Activated naive CD8-positive, alpha-beta T cell treated with anti-CD3 and anti-CD28 coated beads for 36 hours (primary cell): Measurements from ENCODE around the gene GPC2. TPM values are rescaled to one million over a fixed set of nuclear protein-coding genes. Genes with fewer than 3 reads are reported as not detected.
"Not testable (repeated sequence)": the region's sequence is repeated elsewhere in the genome, so short reads cannot be mapped to it uniquely, and the experiment has no call there.

ENCODE experiments used
- DNase-seq: peaks from one replicate; pipeline ENCODE4 v3.0.0; 2021
- H3K27ac Mint-ChIP-seq: one replicate; pipeline ENCODE4 v1.8.0; 2022; ENCODE audit warnings: mild to moderate bottlenecking, moderate library complexity, mixed read lengths
- H3K27me3 Mint-ChIP-seq: one replicate; pipeline ENCODE4 v1.8.0; 2022; ENCODE audit warnings: mild to moderate bottlenecking, mixed read lengths
- H3K36me3 Mint-ChIP-seq: one replicate; pipeline ENCODE4 v1.8.0; 2021; ENCODE audit warnings: mild to moderate bottlenecking, mixed read lengths
- H3K4me1 Mint-ChIP-seq: one replicate; pipeline ENCODE4 v1.8.0; 2021; ENCODE audit warnings: mixed read lengths
- H3K4me3 Mint-ChIP-seq: one replicate; pipeline ENCODE4 v1.8.0; 2022; ENCODE audit warnings: mild to moderate bottlenecking, moderate library complexity, mixed read lengths
- H3K9me3 Mint-ChIP-seq: one replicate; pipeline ENCODE4 v1.8.0; 2022; ENCODE audit warnings: mixed read lengths
- total RNA-seq, 2 experiments: library from RNA; stranded (reverse); gene quantifications; one replicate each; pipeline ENCODE4 v1.2.3, GENCODE V29; 2021

The GPC2 gene
- 1 to 10 TPM; 3.6 to 3.9 TPM for total RNA-seq

DNA sequence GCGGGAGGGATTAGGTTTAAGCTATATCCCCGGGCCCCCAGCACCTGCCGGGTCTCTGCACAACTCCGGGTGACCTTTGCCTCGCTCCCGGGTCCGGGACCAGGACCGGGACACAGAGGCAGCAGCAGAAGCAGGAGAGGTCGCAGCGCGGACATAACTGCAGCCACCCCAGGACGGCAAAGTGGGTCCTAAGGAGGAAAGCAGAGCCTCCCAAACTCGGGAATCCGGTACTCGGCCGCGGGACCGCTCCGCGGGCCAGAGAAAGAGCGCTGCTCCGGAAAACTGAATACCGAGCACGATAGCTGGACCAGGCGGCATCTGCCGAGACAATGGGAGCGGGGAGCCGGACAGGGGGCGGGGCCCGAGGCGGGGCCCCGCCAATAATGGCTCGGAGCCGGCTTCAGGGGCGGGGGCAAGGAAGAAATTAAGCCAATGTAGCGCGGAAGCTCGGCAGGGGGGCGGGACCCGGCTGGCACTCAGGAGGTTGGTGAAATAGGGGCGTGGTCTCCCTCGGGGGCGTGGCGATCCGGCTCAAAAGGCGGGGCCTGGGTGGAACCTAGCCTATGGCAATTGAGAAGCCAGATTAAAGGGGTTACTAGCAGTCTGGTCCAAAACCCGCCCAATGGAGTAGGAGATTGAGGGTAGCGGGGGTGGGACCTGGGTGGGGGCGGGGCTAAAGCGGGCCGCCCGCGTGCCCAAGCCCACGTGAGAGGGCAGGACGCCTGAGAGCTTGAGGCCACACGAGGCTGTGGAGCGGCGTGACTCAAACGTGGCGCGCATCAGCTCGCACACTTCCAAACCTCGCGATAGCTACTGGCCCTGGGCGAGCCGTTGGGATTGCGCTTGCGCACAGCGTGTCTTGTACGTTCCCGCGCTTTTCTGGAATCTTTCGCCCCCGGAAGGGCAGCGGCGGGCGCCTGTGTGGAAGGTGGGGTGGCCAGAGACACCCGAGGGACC is at the start of gene GPC2, which contains the start of gene STAG3:
Gene GPC2, minus strand, starts transcription at position 337 of the 957 bp plus-strand sequence. Its CDS starts 182 bp downstream, at position 155.
Gene STAG3, plus strand, starts transcription at position 874 of the 957 bp plus-strand sequence. CDS start 2,639 bp downstream, outside the sequence.
- peaks cover 15% of the 10 kb centered on the region for H3K36me3 Mint-ChIP-seq
- H3K4me1 Mint-ChIP-seq, result peaks cover 35% of the 10 kb centered on the region
- peak within 1 kb of the TSS; percentile 71 for H3K27ac Mint-ChIP-seq

GRCh38 chr7:100224891-100225290 is 47.7 kb upstream of the GPC2 start:
- Mint-ChIP-seq H3K4me3 (peak overlapping the region; percentile 89), H3K36me3 (peaks cover 56% of the 10 kb centered on the region), H3K4me1 (peaks cover 36% of the 10 kb centered on the region), H3K27ac (peak overlapping the region; percentile 99)
- not testable (repeated sequence) for DNase-seq, H3K27me3 Mint-ChIP-seq, H3K9me3 Mint-ChIP-seq

More for the DNA sequence above, at the start of gene GPC2, which contains the start of gene STAG3:
- H3K4me3 Mint-ChIP-seq, result peak within 1 kb of the TSS; percentile 82
- peak; percentile 97 for DNase-seq
- H3K9me3 Mint-ChIP-seq, result peaks cover 3% of the 10 kb centered on the region
- no peaks in the 10 kb centered on the region for H3K27me3 Mint-ChIP-seq

DNA sequence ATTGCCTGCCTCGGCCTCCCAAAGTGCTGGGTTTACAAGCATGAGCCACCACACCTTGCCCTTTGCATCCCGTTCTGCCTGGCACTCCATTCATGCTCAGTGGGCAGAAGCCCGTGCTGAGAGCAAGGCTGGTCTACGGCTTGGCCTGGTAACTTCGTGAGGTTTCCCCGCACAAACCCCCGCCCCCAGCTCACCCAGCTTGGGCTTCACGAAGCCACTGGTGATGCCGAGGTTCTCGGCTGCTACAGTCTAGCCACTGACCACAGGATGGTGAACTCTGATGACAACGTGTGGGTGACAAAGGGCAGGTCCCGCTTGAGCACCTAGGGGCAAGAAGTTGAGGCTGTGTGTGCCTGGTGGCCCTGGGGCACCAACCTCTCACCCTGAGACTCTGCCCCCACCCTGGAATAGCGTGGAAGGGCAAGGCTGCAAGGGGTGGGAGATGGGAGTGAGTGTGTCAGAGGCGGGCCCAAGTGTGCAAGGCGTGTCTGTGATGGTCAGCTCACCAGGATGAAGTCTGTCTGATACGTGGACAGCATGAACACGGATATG is 46.3 kb upstream of the GPC2 start:
- Mint-ChIP-seq H3K27ac (peak overlapping the region; percentile 99), H3K36me3 (peaks cover 60% of the 10 kb centered on the region), H3K4me3 (peak overlapping the region; percentile 89), H3K4me1 (peaks cover 38% of the 10 kb centered on the region)
- DNase-seq, H3K9me3 Mint-ChIP-seq, H3K27me3 Mint-ChIP-seq: not testable (repeated sequence)

- no peak for DNase-seq
- H3K27me3 Mint-ChIP-seq, result no peaks in the 10 kb centered on the region
- H3K27ac Mint-ChIP-seq, result peak overlapping the region; percentile 99
- peaks cover 38% of the 10 kb centered on the region for H3K4me1 Mint-ChIP-seq
- H3K36me3 Mint-ChIP-seq, result peaks cover 60% of the 10 kb centered on the region
- H3K9me3 Mint-ChIP-seq, result no peaks in the 10 kb centered on the region
- peak overlapping the region; percentile 89 for H3K4me3 Mint-ChIP-seq
Measured at GRCh38 chr7:100222445-100223132, 45.4 kb upstream of the GPC2 start.

- Mint-ChIP-seq H3K4me1 (peaks cover 44% of the 10 kb centered on the region), H3K9me3 (no peaks in the 10 kb centered on the region), H3K27me3 (no peaks in the 10 kb centered on the region), H3K27ac (peak overlapping the region; percentile 99), H3K4me3 (peak overlapping the region; percentile 89), H3K36me3 (peaks cover 60% of the 10 kb centered on the region)
- DNase-seq, result peak; percentile 38
Measured at GRCh38 chr7:100221767-100222444, 44.7 kb upstream of the GPC2 start.

- Mint-ChIP-seq H3K4me3 (peak overlapping the region; percentile 89), H3K4me1 (peaks cover 50% of the 10 kb centered on the region)
Measured at GRCh38 chr7:100221231-100221718, 44.1 kb upstream of the GPC2 start.

DNA sequence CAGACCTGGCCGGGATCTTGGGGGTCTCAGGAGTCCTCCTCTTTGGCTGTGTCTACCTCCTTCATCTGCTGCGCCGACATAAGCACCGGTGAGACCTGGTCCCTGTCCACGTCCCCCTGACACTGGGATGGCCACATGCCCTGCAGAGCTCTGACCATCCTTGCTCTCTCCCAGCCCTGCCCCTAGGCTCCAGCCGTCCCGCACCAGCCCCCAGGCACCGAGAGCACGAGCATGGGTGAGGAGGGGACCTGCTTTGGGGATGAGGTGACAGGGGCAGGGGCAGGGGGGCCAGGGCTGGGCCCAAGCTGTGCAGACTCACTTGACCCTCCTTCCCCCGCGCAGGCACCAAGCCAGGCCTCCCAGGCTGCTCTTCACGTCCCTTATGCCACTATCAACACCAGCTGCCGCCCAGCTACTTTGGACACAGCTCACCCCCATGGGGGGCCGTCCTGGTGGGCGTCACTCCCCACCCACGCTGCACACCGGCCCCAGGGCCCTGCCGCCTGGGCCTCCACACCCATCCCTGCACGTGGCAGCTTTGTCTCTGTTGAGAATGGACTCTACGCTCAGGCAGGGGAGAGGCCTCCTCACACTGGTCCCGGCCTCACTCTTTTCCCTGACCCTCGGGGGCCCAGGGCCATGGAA is 43.5 kb upstream of the GPC2 start:
- Mint-ChIP-seq H3K27ac (peak overlapping the region; percentile 99), H3K27me3 (no peaks in the 10 kb centered on the region), H3K4me1 (peaks cover 51% of the 10 kb centered on the region), H3K36me3 (peaks cover 57% of the 10 kb centered on the region), H3K4me3 (peak overlapping the region; percentile 89), H3K9me3 (no peaks in the 10 kb centered on the region)
- DNase-seq, result peak; percentile 15

More at GRCh38 chr7:100221231-100221718, 44.1 kb upstream of the GPC2 start:
- H3K9me3 Mint-ChIP-seq, result no peaks in the 10 kb centered on the region
- H3K27ac Mint-ChIP-seq, result peak overlapping the region; percentile 99
- DNase-seq, result peak; percentile 82
- H3K27me3 Mint-ChIP-seq, result no peaks in the 10 kb centered on the region
- H3K36me3 Mint-ChIP-seq, result peaks cover 59% of the 10 kb centered on the region

DNA sequence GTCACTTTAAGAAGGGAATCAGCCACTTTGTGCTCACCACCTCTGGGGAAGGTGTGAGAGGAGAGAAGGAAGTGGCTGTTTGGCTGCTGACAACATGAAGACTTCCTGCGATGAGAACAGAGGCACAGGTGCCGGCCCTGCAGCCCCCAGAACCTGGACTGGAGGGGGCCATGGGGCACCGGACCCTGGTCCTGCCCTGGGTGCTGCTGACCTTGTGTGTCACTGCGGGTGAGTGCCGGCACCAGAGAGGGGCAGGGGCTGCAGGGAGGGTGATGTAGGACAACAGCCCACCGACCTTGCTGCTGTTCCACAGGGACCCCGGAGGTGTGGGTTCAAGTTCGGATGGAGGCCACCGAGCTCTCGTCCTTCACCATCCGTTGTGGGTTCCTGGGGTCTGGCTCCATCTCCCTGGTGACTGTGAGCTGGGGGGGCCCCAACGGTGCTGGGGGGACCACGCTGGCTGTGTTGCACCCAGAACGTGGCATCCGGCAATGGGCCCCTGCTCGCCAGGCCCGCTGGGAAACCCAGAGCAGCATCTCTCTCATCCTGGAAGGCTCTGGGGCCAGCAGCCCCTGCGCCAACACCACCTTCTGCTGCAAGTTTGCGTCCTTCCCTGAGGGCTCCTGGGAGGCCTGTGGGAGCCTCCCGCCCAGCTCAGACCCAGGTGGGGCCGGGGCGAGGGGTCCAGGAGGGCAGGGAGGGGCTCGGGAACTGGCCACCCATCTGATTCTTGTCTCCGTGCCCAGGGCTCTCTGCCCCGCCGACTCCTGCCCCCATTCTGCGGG is 42.8 kb upstream of the GPC2 start, which contains the start of gene PVRIG:
Gene PVRIG, plus strand, starts transcription at position 149 of the 785 bp plus-strand sequence. Its CDS starts 22 bp downstream, at position 171.
- H3K9me3 Mint-ChIP-seq, H3K27me3 Mint-ChIP-seq: not testable (repeated sequence)
- Mint-ChIP-seq H3K36me3 (peaks cover 54% of the 10 kb centered on the region), H3K4me3 (peak within 1 kb of the TSS; percentile 89), H3K4me1 (peaks cover 57% of the 10 kb centered on the region), H3K27ac (peak within 1 kb of the TSS; percentile 99)
- DNase-seq, result peak; percentile 53

- DNase-seq, result peak; percentile 30
- H3K36me3 Mint-ChIP-seq, result peaks cover 47% of the 10 kb centered on the region
- H3K4me1 Mint-ChIP-seq, result peaks cover 56% of the 10 kb centered on the region
Measured at GRCh38 chr7:100219271-100219737, 42.1 kb upstream of the GPC2 start.

GRCh38 chr7:100217934-100218333 is 40.8 kb upstream of the GPC2 start:
- not testable (repeated sequence) for H3K27ac Mint-ChIP-seq, H3K4me3 Mint-ChIP-seq, H3K27me3 Mint-ChIP-seq, H3K9me3 Mint-ChIP-seq
- peaks cover 56% of the 10 kb centered on the region for H3K4me1 Mint-ChIP-seq
- peaks cover 33% of the 10 kb centered on the region for H3K36me3 Mint-ChIP-seq
- DNase-seq, result peak; percentile 77

More at GRCh38 chr7:100219271-100219737, 42.1 kb upstream of the GPC2 start:
- Mint-ChIP-seq H3K27ac (peak overlapping the region; percentile 99), H3K4me3 (peak overlapping the region; percentile 89), H3K27me3 (no peaks in the 10 kb centered on the region), H3K9me3 (no peaks in the 10 kb centered on the region)

- no peak overlapping the region for H3K4me3 Mint-ChIP-seq
- no peaks in the 10 kb centered on the region for H3K27me3 Mint-ChIP-seq
- no peak overlapping the region for H3K27ac Mint-ChIP-seq
- H3K36me3 Mint-ChIP-seq, result peaks cover 16% of the 10 kb centered on the region
- no peak for DNase-seq
- H3K4me1 Mint-ChIP-seq, result peaks cover 61% of the 10 kb centered on the region
- H3K9me3 Mint-ChIP-seq, result no peaks in the 10 kb centered on the region
Measured at GRCh38 chr7:100215895-100216294, 38.7 kb upstream of the GPC2 start.

DNA sequence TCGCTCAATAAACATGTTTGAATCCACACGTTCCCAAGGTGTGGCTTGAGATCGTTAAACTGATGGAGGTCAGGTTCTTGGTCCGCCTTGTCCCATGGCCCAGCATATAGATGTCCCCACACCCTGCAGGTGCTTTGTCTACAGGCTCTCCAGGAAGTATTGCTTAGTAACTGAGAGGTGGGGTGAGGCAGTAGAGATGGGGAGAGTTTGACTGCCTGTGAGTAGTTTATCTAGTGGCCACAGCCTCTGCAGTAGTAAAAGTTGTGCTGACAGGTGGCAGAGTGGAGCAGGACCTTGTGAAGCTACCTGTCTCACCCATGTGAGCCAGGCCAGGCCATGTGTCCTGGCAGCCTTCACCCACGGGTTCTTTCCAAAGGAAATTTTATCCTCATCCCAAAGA is 37.2 kb upstream of the GPC2 start:
- not testable (repeated sequence) for H3K36me3 Mint-ChIP-seq, H3K9me3 Mint-ChIP-seq, DNase-seq, H3K4me3 Mint-ChIP-seq, H3K27me3 Mint-ChIP-seq
- H3K4me1 Mint-ChIP-seq, result peaks cover 74% of the 10 kb centered on the region
- H3K27ac Mint-ChIP-seq, result peak overlapping the region; percentile 14

DNA sequence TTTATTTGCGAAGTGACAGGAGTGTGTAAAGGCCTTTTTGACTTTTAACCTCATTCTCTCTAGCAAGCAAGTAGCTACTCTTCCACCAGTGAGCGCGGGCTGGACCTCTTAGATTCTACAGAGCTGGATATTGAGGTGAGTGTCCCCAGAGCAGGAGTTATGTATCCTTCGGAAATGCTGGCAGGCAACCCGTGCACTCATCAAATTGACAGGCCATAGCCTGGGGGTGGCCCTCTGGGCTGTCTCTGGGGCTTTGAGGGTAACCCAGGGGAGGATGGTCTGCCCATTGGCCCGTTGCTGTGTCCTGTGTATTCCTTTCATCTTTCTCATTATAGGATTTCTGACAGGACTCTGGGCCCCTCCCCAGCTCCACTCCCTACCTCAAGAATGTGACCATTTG is 36.5 kb upstream of the GPC2 start:
- Mint-ChIP-seq H3K27me3 (no peaks in the 10 kb centered on the region), H3K27ac (peak overlapping the region; percentile 12), H3K4me1 (peaks cover 74% of the 10 kb centered on the region), H3K4me3 (no peak overlapping the region), H3K36me3 (peaks cover 7% of the 10 kb centered on the region), H3K9me3 (no peaks in the 10 kb centered on the region)
- DNase-seq, result no peak
